Astrocyte (in vitro differentiated cells and primary cell): ENCODE measurements around the gene STK38.

Experiments used
- EZH2 ChIP-seq: IDR thresholded peaks from 2 replicates; pipeline ENCODE4 v1.6.1; 2012; ENCODE audit warnings: mild to moderate bottlenecking, low read length, inconsistent platforms; ENCODE audit not compliant: insufficient read depth
- TF ChIP-seq, protein P1 (sequence below): IDR thresholded peaks from 2 replicates; pipeline ENCODE4 v1.5.1; 2011; ENCODE audit warnings: low read depth, mild to moderate bottlenecking, inconsistent platforms, low read length, moderate library complexity; ENCODE audit not compliant: insufficient read depth

DNA sequence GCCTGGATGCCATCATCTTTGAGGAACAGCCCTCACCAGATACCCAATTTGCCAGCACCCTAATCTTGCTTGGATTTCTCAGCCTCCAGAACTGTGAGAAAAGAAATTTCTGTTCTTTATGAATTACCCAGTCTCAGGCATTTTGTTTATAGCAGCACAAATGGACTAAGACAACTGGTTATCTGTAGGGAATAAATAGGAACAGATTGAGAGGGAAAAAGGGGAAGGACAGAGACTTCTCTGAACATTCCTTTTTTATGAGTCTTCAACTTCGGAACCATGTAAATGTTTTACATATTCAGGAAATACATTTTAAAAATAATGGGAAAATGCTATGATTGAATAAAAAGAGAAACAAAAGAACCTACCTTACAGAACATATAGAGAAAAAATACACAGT lies 83.6 kb downstream of the STK38 start:
- TF ChIP-seq, protein P1, sequence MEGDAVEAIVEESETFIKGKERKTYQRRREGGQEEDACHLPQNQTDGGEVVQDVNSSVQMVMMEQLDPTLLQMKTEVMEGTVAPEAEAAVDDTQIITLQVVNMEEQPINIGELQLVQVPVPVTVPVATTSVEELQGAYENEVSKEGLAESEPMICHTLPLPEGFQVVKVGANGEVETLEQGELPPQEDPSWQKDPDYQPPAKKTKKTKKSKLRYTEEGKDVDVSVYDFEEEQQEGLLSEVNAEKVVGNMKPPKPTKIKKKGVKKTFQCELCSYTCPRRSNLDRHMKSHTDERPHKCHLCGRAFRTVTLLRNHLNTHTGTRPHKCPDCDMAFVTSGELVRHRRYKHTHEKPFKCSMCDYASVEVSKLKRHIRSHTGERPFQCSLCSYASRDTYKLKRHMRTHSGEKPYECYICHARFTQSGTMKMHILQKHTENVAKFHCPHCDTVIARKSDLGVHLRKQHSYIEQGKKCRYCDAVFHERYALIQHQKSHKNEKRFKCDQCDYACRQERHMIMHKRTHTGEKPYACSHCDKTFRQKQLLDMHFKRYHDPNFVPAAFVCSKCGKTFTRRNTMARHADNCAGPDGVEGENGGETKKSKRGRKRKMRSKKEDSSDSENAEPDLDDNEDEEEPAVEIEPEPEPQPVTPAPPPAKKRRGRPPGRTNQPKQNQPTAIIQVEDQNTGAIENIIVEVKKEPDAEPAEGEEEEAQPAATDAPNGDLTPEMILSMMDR = no peak
- TF ChIP-seq EZH2 = no peak
